GM23338 (cell line): Measurements from ENCODE around the gene PDE1C. TPM values are rescaled to one million over a fixed set of nuclear protein-coding genes. Genes with fewer than 3 reads are reported as not detected.

Experiments
- ATAC-seq: fragments of 200-7000 bp; cut with Tn5 transposase; 3 replicates; pipeline ENCODE4 v1.9.1; 2020
- DNase-seq: peaks from one replicate; pipeline ENCODE4 v3.0.0-alpha.2; 2015; ENCODE audit warnings: low spot score
- H2AFZ ChIP-seq: fragments of 200-600 bp; sonication (generic); 2 replicates; pipeline ENCODE4 v1.8.0; 2016; ENCODE audit warnings: antibody characterized with exemption, mild to moderate bottlenecking, moderate library complexity
- H3F3A ChIP-seq: fragments of 200-600 bp; sonication (generic); replicated peaks from 2 replicates; pipeline ENCODE4 v1.8.0; 2017; ENCODE audit warnings: antibody characterized with exemption, mixed run types, low read depth
- H3K27ac ChIP-seq: fragments of 200-600 bp; sonication (generic); 2 replicates; pipeline ENCODE4 v1.6.1; 2016; ENCODE audit warnings: low read depth
- H3K27me3 ChIP-seq: fragments of 200-600 bp; sonication (generic); 2 replicates; pipeline ENCODE4 v1.8.0; 2016; ENCODE audit warnings: mild to moderate bottlenecking, mixed run types, moderate library complexity; ENCODE audit not compliant: insufficient read depth
- H3K36me3 ChIP-seq: fragments of 200-600 bp; sonication (generic); 2 replicates; pipeline ENCODE4 v1.8.0; 2016; ENCODE audit warnings: mild to moderate bottlenecking; ENCODE audit not compliant: insufficient read depth
- H3K4me1 ChIP-seq: fragments of 200-600 bp; sonication (generic); 2 replicates; pipeline ENCODE4 v1.8.0; 2016; ENCODE audit warnings: mild to moderate bottlenecking, moderate library complexity; ENCODE audit not compliant: insufficient read depth
- H3K4me2 ChIP-seq: fragments of 200-600 bp; sonication (generic); 2 replicates; pipeline ENCODE4 v1.7.1; 2017; ENCODE audit warnings: mixed run types
- H3K4me3 ChIP-seq: fragments of 200-600 bp; sonication (generic); 2 replicates; pipeline ENCODE4 v1.6.1; 2016; ENCODE audit warnings: mixed run types
- H3K79me2 ChIP-seq: fragments of 200-600 bp; sonication (generic); replicated peaks from 2 replicates; pipeline ENCODE4 v1.8.0; 2017; ENCODE audit warnings: mild to moderate bottlenecking; ENCODE audit not compliant: insufficient read depth
- H3K9me2 ChIP-seq: fragments of 200-600 bp; sonication (generic); 2 replicates; pipeline ENCODE4 v1.8.0; 2017; ENCODE audit not compliant: insufficient read depth
- H4K20me1 ChIP-seq: fragments of 200-600 bp; sonication (generic); replicated peaks from 2 replicates; pipeline ENCODE4 v1.8.0; 2017; ENCODE audit warnings: mild to moderate bottlenecking; ENCODE audit not compliant: insufficient read depth
- H3K27ac Mint-ChIP-seq: 2 replicates; pipeline ENCODE4 v1.8.0; 2020; ENCODE audit warnings: inconsistent platforms, mild to moderate bottlenecking, moderate library complexity, mixed read lengths
- H3K27me3 Mint-ChIP-seq: 3 replicates; pipeline ENCODE4 v1.8.0; 2022; ENCODE audit warnings: low read depth, mild to moderate bottlenecking, moderate library complexity, mixed read lengths, inconsistent platforms; ENCODE audit not compliant: insufficient read depth, poor library complexity
- H3K36me3 Mint-ChIP-seq: 3 replicates; pipeline ENCODE4 v1.8.0; 2021; ENCODE audit warnings: low read depth, mild to moderate bottlenecking, inconsistent platforms, moderate library complexity, mixed read lengths
- H3K4me1 Mint-ChIP-seq: 3 replicates; pipeline ENCODE4 v1.8.0; 2020; ENCODE audit warnings: mild to moderate bottlenecking, inconsistent platforms, mixed read lengths
- H3K4me3 Mint-ChIP-seq: 3 replicates; pipeline ENCODE4 v1.8.0; 2021; ENCODE audit warnings: moderate library complexity, mild to moderate bottlenecking, inconsistent platforms, mixed read lengths
- H3K9me3 Mint-ChIP-seq: 3 replicates; pipeline ENCODE4 v1.8.0; 2020; ENCODE audit warnings: moderate library complexity, mild to moderate bottlenecking, inconsistent platforms, mixed read lengths
- CREB1 ChIP-seq: fragments of 250-450 bp; sonication (Bioruptor Pico); IDR thresholded peaks from 2 replicates; pipeline ENCODE4 v1.5.0; 2020; ENCODE audit warnings: low read depth, mild to moderate bottlenecking, moderate library complexity
- EZH2 ChIP-seq: fragments of 200-600 bp; sonication (generic); IDR thresholded peaks from one replicate; pipeline ENCODE4 v1.8.0; 2017; ENCODE audit warnings: antibody characterized with exemption, mild to moderate bottlenecking, low read depth; ENCODE audit not compliant: unreplicated experiment
- EZH2phosphoT487 ChIP-seq: fragments of 200-600 bp; sonication (generic); IDR thresholded peaks from one replicate; pipeline ENCODE4 v1.8.1; 2018; ENCODE audit warnings: antibody characterized with exemption; ENCODE audit not compliant: unreplicated experiment
- POLR2AphosphoS5 ChIP-seq: IDR thresholded peaks from 2 replicates; pipeline ENCODE4 v1.6.1; 2016; ENCODE audit warnings: antibody characterized with exemption, low read depth
- ZNF114 ChIP-seq: fragments of 250-450 bp; sonication (Bioruptor Pico); IDR thresholded peaks from 2 replicates; pipeline ENCODE4 v1.5.0; 2020; ENCODE audit warnings: mild to moderate bottlenecking, moderate library complexity
- ZNF331 ChIP-seq: fragments of 250-450 bp; sonication (Bioruptor Pico); IDR thresholded peaks from 2 replicates; pipeline ENCODE4 v1.5.0; 2020; ENCODE audit warnings: low read depth, mild to moderate bottlenecking, moderate library complexity
- ZNF462 ChIP-seq: fragments of 250-450 bp; sonication (Bioruptor Pico); IDR thresholded peaks from 2 replicates; pipeline ENCODE4 v1.5.0; 2020; ENCODE audit warnings: mild to moderate bottlenecking, moderate library complexity
- polyA plus RNA-seq: library from polyadenylated mRNA; unstranded; fragments of >200 nt; fragmentation: Nextera tagmentation; extraction: Ambion mirVana; gene quantifications from 2 replicates; pipeline ENCODE4 v1.2.1, GENCODE V29; 2016
- total RNA-seq: library from RNA; depleted of rRNA; stranded (reverse); fragments of >200 nt; shearing (Covaris generic); gene quantifications from 2 replicates; pipeline ENCODE4 v1.2.3, GENCODE V29; 2014
- TF ChIP-seq, protein P1 (sequence below): IDR thresholded peaks from one replicate; pipeline ENCODE4 v1.6.1; 2018; ENCODE audit warnings: antibody characterized with exemption; ENCODE audit not compliant: unreplicated experiment

The PDE1C gene
- total and polyA plus RNA-seq, 2 experiments from 2014 or later: 0.28 TPM; not detected in 1

- TF ChIP-seq ZNF462: no peak
- no peak for TF ChIP-seq ZNF331
- TF ChIP-seq EZH2phosphoT487: no peak
- TF ChIP-seq, protein P1, sequence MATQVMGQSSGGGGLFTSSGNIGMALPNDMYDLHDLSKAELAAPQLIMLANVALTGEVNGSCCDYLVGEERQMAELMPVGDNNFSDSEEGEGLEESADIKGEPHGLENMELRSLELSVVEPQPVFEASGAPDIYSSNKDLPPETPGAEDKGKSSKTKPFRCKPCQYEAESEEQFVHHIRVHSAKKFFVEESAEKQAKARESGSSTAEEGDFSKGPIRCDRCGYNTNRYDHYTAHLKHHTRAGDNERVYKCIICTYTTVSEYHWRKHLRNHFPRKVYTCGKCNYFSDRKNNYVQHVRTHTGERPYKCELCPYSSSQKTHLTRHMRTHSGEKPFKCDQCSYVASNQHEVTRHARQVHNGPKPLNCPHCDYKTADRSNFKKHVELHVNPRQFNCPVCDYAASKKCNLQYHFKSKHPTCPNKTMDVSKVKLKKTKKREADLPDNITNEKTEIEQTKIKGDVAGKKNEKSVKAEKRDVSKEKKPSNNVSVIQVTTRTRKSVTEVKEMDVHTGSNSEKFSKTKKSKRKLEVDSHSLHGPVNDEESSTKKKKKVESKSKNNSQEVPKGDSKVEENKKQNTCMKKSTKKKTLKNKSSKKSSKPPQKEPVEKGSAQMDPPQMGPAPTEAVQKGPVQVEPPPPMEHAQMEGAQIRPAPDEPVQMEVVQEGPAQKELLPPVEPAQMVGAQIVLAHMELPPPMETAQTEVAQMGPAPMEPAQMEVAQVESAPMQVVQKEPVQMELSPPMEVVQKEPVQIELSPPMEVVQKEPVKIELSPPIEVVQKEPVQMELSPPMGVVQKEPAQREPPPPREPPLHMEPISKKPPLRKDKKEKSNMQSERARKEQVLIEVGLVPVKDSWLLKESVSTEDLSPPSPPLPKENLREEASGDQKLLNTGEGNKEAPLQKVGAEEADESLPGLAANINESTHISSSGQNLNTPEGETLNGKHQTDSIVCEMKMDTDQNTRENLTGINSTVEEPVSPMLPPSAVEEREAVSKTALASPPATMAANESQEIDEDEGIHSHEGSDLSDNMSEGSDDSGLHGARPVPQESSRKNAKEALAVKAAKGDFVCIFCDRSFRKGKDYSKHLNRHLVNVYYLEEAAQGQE: no peak
- no peak for TF ChIP-seq POLR2AphosphoS5
These were observed 90.4 kb downstream of the PDE1C start (continued) for GRCh38 chr7:31979690-31980330.

GRCh38 chr7:31975546-31975945 is 94.7 kb downstream of the PDE1C start:
- Histone ChIP-seq H3K4me2 (no peak overlapping the region), H2AFZ (no peak overlapping the region), H3K4me1 (no peaks in the 10 kb centered on the region), H3K4me3 (no peak overlapping the region), H3K9me2 (no peaks in the 10 kb centered on the region), H4K20me1 (no peaks in the 10 kb centered on the region), H3K27me3 (no peaks in the 10 kb centered on the region), H3F3A (no peaks in the 10 kb centered on the region), H3K79me2 (no peaks in the 10 kb centered on the region), H3K27ac (no peak overlapping the region), H3K36me3 (no peaks in the 10 kb centered on the region)
- no peak overlapping the region for H3K4me3 Mint-ChIP-seq
- no peaks in the 10 kb centered on the region for H3K36me3 Mint-ChIP-seq
- ATAC-seq (no peak), DNase-seq (no peak)
- peaks cover 3% of the 10 kb centered on the region for H3K27me3 Mint-ChIP-seq
- no peaks in the 10 kb centered on the region for H3K4me1 Mint-ChIP-seq
- H3K27ac Mint-ChIP-seq: no peak overlapping the region
- H3K9me3 Mint-ChIP-seq: peaks cover 8% of the 10 kb centered on the region
- no peak for TF ChIP-seq EZH2phosphoT487
- TF ChIP-seq ZNF331: no peak
- TF ChIP-seq CREB1: no peak
- TF ChIP-seq ZNF114 (CRISPR knock-in tag): no peak
- TF ChIP-seq EZH2: no peak
- TF ChIP-seq POLR2AphosphoS5: no peak
